OCI-LY1 (cell line): Measurements from ENCODE around the gene CMIP.

Source experiments
- CTCF ChIP-seq: fragments of 200-600 bp; sonication (generic), shearing (Covaris generic); IDR thresholded peaks from 2 replicates; pipeline ENCODE4 v1.5.1; 2017; ENCODE audit warnings: mild to moderate bottlenecking, antibody characterized with exemption, low read length, moderate library complexity, mixed read lengths
- EZH2 ChIP-seq: fragments of 200-600 bp; sonication (generic), shearing (Covaris generic); IDR thresholded peaks from 2 replicates; pipeline ENCODE4 v1.8.0; 2017; ENCODE audit warnings: borderline replicate concordance, mixed run types, mild to moderate bottlenecking, antibody characterized with exemption, low read length, moderate library complexity, mixed read lengths

GRCh38 chr16:81717662-81718189, 273.1 kb downstream of the CMIP start:
- no peak for TF ChIP-seq CTCF
- TF ChIP-seq EZH2: no peak
